Karpas-422 (cell line): ENCODE data around the gene ZFHX3. TPM values are rescaled to one million over a fixed set of nuclear protein-coding genes. Genes with fewer than 3 reads are reported as not detected.

Experiments used
- DNase-seq: peaks from one replicate; pipeline ENCODE4 v3.0.0-alpha.2; 2015
- H2AFZ ChIP-seq: fragments of 200-600 bp; sonication (generic); 2 replicates; pipeline ENCODE4 v1.6.1; 2014; ENCODE audit warnings: antibody characterized with exemption, low read length, mixed read lengths
- H3K27ac ChIP-seq: fragments of 200-600 bp; sonication (generic); 2 replicates; pipeline ENCODE4 v1.5.1; 2014; ENCODE audit warnings: mild to moderate bottlenecking, low read length, moderate library complexity
- H3K27me3 ChIP-seq: fragments of 200-600 bp; sonication (generic); 2 replicates; pipeline ENCODE4 v1.6.1; 2014; ENCODE audit warnings: low read length, mixed read lengths
- H3K36me3 ChIP-seq: fragments of 200-600 bp; sonication (generic); 2 replicates; pipeline ENCODE4 v1.6.1; 2014; ENCODE audit warnings: low read length, mixed read lengths; ENCODE audit not compliant: insufficient read depth
- H3K4me1 ChIP-seq: fragments of 200-600 bp; sonication (generic); 2 replicates; pipeline ENCODE4 v1.6.1; 2014; ENCODE audit warnings: mild to moderate bottlenecking, low read length, mixed read lengths
- H3K4me2 ChIP-seq: fragments of 200-600 bp; sonication (generic); 2 replicates; pipeline ENCODE4 v1.6.1; 2014; ENCODE audit warnings: low read length, low read depth, mild to moderate bottlenecking; ENCODE audit not compliant: poor library complexity, severe bottlenecking
- H3K4me3 ChIP-seq: fragments of 200-600 bp; sonication (generic); 2 replicates; pipeline ENCODE4 v1.5.1; 2014; ENCODE audit warnings: mild to moderate bottlenecking, antibody characterized with exemption, low read length, mixed read lengths
- H3K79me2 ChIP-seq: fragments of 200-600 bp; sonication (generic); 2 replicates; pipeline ENCODE4 v1.6.1; 2014; ENCODE audit warnings: mild to moderate bottlenecking, low read length, mixed read lengths
- H3K9ac ChIP-seq: fragments of 200-600 bp; sonication (generic); 2 replicates; pipeline ENCODE4 v1.6.0; 2014; ENCODE audit warnings: low read length
- H3K9me2 ChIP-seq: fragments of 200-600 bp; sonication (generic), shearing (Covaris generic); replicated peaks from 2 replicates; pipeline ENCODE4 v1.6.0; 2014; ENCODE audit warnings: mild to moderate bottlenecking, low read length, moderate library complexity; ENCODE audit not compliant: insufficient read depth
- H3K9me3 ChIP-seq: fragments of 300-700, 200-600 bp; sonication (generic); 2 replicates; pipeline ENCODE4 v1.6.1; 2014; ENCODE audit warnings: low read length, mixed read lengths
- H4K20me1 ChIP-seq: fragments of 200-600 bp; sonication (generic); 2 replicates; pipeline ENCODE4 v1.6.1; 2014; ENCODE audit warnings: mild to moderate bottlenecking, antibody characterized with exemption, low read length, low read depth; ENCODE audit not compliant: insufficient read depth
- total RNA-seq: library from RNA; depleted of rRNA; stranded (reverse); fragments of >200 nt; shearing (Covaris generic); gene quantifications from 2 replicates; pipeline ENCODE4 v1.2.3, GENCODE V29; 2014; ENCODE audit warnings: low replicate concordance

ZFHX3 gene
- total RNA-seq, 1 experiment from 2014 or later = 0.67 TPM

GRCh38 chr16:73053364-73054124, 5.6 kb upstream of the ZFHX3 start:
- no peak for DNase-seq
- Histone ChIP-seq H3K4me3 (no peak overlapping the region), H3K79me2 (no peaks in the 10 kb centered on the region), H3K4me2 (no peak overlapping the region), H4K20me1 (peaks cover 29% of the 10 kb centered on the region), H3K4me1 (peaks cover 12% of the 10 kb centered on the region), H3K9me3 (no peaks in the 10 kb centered on the region), H2AFZ (no peak overlapping the region), H3K9ac (no peak overlapping the region), H3K27ac (no peak overlapping the region), H3K9me2 (no peaks in the 10 kb centered on the region), H3K36me3 (no peaks in the 10 kb centered on the region), H3K27me3 (no peaks in the 10 kb centered on the region)

GRCh38 chr16:73053038-73053363, 5.1 kb upstream of the ZFHX3 start:
- H3K9ac ChIP-seq = no peak overlapping the region

GRCh38 chr16:73052576-73052975, 4.6 kb upstream of the ZFHX3 start:
- Histone ChIP-seq H3K4me3 (no peak overlapping the region), H3K9ac (no peak overlapping the region), H3K79me2 (no peaks in the 10 kb centered on the region), H3K36me3 (no peaks in the 10 kb centered on the region), H3K4me1 (peaks cover 12% of the 10 kb centered on the region), H3K4me2 (no peak overlapping the region), H2AFZ (no peak overlapping the region), H3K27me3 (no peaks in the 10 kb centered on the region), H3K9me3 (no peaks in the 10 kb centered on the region), H3K27ac (no peak overlapping the region), H4K20me1 (peaks cover 31% of the 10 kb centered on the region), H3K9me2 (no peaks in the 10 kb centered on the region)
- no peak for DNase-seq

More at GRCh38 chr16:73053038-73053363, 5.1 kb upstream of the ZFHX3 start:
- Histone ChIP-seq H3K4me2 (no peak overlapping the region), H3K27ac (no peak overlapping the region), H3K27me3 (no peaks in the 10 kb centered on the region), H3K4me1 (peaks cover 12% of the 10 kb centered on the region), H3K36me3 (no peaks in the 10 kb centered on the region), H3K4me3 (no peak overlapping the region), H3K9me2 (no peaks in the 10 kb centered on the region), H3K79me2 (no peaks in the 10 kb centered on the region), H3K9me3 (no peaks in the 10 kb centered on the region), H4K20me1 (peaks cover 31% of the 10 kb centered on the region), H2AFZ (no peak overlapping the region)
- no peak for DNase-seq

- Histone ChIP-seq H3K27ac (no peak overlapping the region), H3K4me3 (no peak overlapping the region), H4K20me1 (peaks cover 28% of the 10 kb centered on the region), H3K4me2 (no peak overlapping the region), H3K9me2 (no peaks in the 10 kb centered on the region), H3K4me1 (peaks cover 7% of the 10 kb centered on the region), H3K79me2 (no peaks in the 10 kb centered on the region), H3K9me3 (no peaks in the 10 kb centered on the region), H3K27me3 (no peaks in the 10 kb centered on the region), H2AFZ (no peak overlapping the region), H3K9ac (no peak overlapping the region), H3K36me3 (no peaks in the 10 kb centered on the region)
- DNase-seq = no peak
These were observed 4.0 kb upstream of the ZFHX3 start for GRCh38 chr16:73051961-73052360.

- no peak for DNase-seq
- H3K4me1 ChIP-seq = peaks cover 7% of the 10 kb centered on the region
- no peak overlapping the region for H3K27ac ChIP-seq
- H3K9me2 ChIP-seq = no peaks in the 10 kb centered on the region
- H3K9me3 ChIP-seq = no peaks in the 10 kb centered on the region
- no peaks in the 10 kb centered on the region for H3K36me3 ChIP-seq
- no peak overlapping the region for H3K4me2 ChIP-seq
- no peaks in the 10 kb centered on the region for H3K79me2 ChIP-seq
- H2AFZ ChIP-seq = no peak overlapping the region
- H3K27me3 ChIP-seq = no peaks in the 10 kb centered on the region
- H3K9ac ChIP-seq = no peak overlapping the region
- H3K4me3 ChIP-seq = no peak overlapping the region
- H4K20me1 ChIP-seq = peaks cover 25% of the 10 kb centered on the region
These were observed 3.3 kb upstream of the ZFHX3 start for GRCh38 chr16:73051226-73051625.

GRCh38 chr16:73050201-73051099, 2.5 kb upstream of the ZFHX3 start:
- no peak overlapping the region for H2AFZ ChIP-seq
- no peak overlapping the region for H3K4me2 ChIP-seq
- no peak overlapping the region for H3K27ac ChIP-seq
- peaks cover 7% of the 10 kb centered on the region for H3K4me1 ChIP-seq
- H3K9me3 ChIP-seq = no peaks in the 10 kb centered on the region
- no peak overlapping the region for H3K4me3 ChIP-seq
- DNase-seq = no peak
- H4K20me1 ChIP-seq = peaks cover 22% of the 10 kb centered on the region; the same call in 1 of the 2 replicates
- no peaks in the 10 kb centered on the region for H3K27me3 ChIP-seq
- no peak overlapping the region for H3K9ac ChIP-seq
- H3K9me2 ChIP-seq = no peaks in the 10 kb centered on the region
- H3K79me2 ChIP-seq = no peaks in the 10 kb centered on the region
- H3K36me3 ChIP-seq = no peaks in the 10 kb centered on the region

- Histone ChIP-seq H3K9me2 (no peaks in the 10 kb centered on the region), H4K20me1 (peaks cover 22% of the 10 kb centered on the region; the same call in 1 of the 2 replicates), H2AFZ (no peak overlapping the region), H3K4me3 (no peak overlapping the region), H3K4me1 (no peaks in the 10 kb centered on the region; the same call in 1 of the 2 replicates), H3K4me2 (no peak overlapping the region), H3K9ac (no peak overlapping the region), H3K27ac (no peak overlapping the region), H3K27me3 (no peaks in the 10 kb centered on the region), H3K79me2 (no peaks in the 10 kb centered on the region), H3K9me3 (no peaks in the 10 kb centered on the region), H3K36me3 (no peaks in the 10 kb centered on the region)
- DNase-seq = no peak
These were observed 1.6 kb upstream of the ZFHX3 start for GRCh38 chr16:73049511-73049910.

GRCh38 chr16:73049091-73049490, 1.2 kb upstream of the ZFHX3 start:
- Histone ChIP-seq H3K4me3 (no peak overlapping the region), H3K27ac (no peak overlapping the region), H2AFZ (no peak overlapping the region), H3K27me3 (no peaks in the 10 kb centered on the region), H3K36me3 (no peaks in the 10 kb centered on the region), H3K9me2 (no peaks in the 10 kb centered on the region), H4K20me1 (peaks cover 22% of the 10 kb centered on the region; the same call in 1 of the 2 replicates), H3K9ac (no peak overlapping the region), H3K79me2 (no peaks in the 10 kb centered on the region), H3K9me3 (no peaks in the 10 kb centered on the region), H3K4me2 (no peak overlapping the region), H3K4me1 (no peaks in the 10 kb centered on the region; the same call in 1 of the 2 replicates)
- DNase-seq = no peak
